Smooth muscle cell (in vitro differentiated cells): ENCODE results near the gene CD99. TPM values are rescaled to one million over a fixed set of nuclear protein-coding genes. Genes with fewer than 3 reads are reported as not detected.
"Not testable (repeated sequence)": the region's sequence is repeated elsewhere in the genome, so short reads cannot be mapped to it uniquely, and the experiment has no call there.

Source experiments
- DNase-seq: peaks from one replicate; lab custom pipeline; 2025; ENCODE audit not compliant: unreplicated experiment; lab: John Stamatoyannopoulos, UW
- H2AFZ ChIP-seq: fragments of 200-600 bp; sonication (generic); 2 replicates; pipeline ENCODE4 v1.6.0; 2016; ENCODE audit warnings: antibody characterized with exemption, low read depth, mild to moderate bottlenecking
- H3F3A ChIP-seq: fragments of 200-600 bp; sonication (generic); 2 replicates; pipeline ENCODE4 v1.6.0; 2017; ENCODE audit warnings: antibody characterized with exemption, low read depth
- H3K27ac ChIP-seq: fragments of 200-600 bp; sonication (generic); 2 replicates; pipeline ENCODE4 v1.5.1; 2016; ENCODE audit warnings: low read depth, mild to moderate bottlenecking
- H3K27me3 ChIP-seq: fragments of 200-600 bp; sonication (generic); 2 replicates; pipeline ENCODE4 v1.6.1; 2016; ENCODE audit warnings: low read depth, mild to moderate bottlenecking
- H3K36me3 ChIP-seq: fragments of 200-600 bp; sonication (generic); 2 replicates; pipeline ENCODE4 v1.5.1; 2016; ENCODE audit warnings: low read depth
- H3K4me1 ChIP-seq: fragments of 200-600 bp; sonication (generic); 2 replicates; pipeline ENCODE4 v1.5.1; 2016; ENCODE audit warnings: low read depth
- H3K4me2 ChIP-seq: fragments of 200-600 bp; sonication (generic); 2 replicates; pipeline ENCODE4 v1.6.0; 2016; ENCODE audit warnings: mild to moderate bottlenecking
- H3K4me3 ChIP-seq: fragments of 200-600 bp; sonication (generic); 2 replicates; pipeline ENCODE4 v1.5.1; 2016; ENCODE audit warnings: mild to moderate bottlenecking
- H3K79me2 ChIP-seq: fragments of 200-600 bp; sonication (generic); 2 replicates; pipeline ENCODE4 v1.6.0; 2016; ENCODE audit warnings: low read depth, mild to moderate bottlenecking
- H3K9ac ChIP-seq: fragments of 200-600 bp; sonication (generic); 2 replicates; pipeline ENCODE4 v1.6.0; 2016; ENCODE audit warnings: low read depth
- H3K9me3 ChIP-seq: fragments of 200-600 bp; sonication (generic); replicated peaks from 2 replicates; pipeline ENCODE4 v1.5.1; 2016; ENCODE audit warnings: low read depth
- H4K20me1 ChIP-seq: fragments of 200-600 bp; sonication (generic); 2 replicates; pipeline ENCODE4 v1.6.0; 2016; ENCODE audit warnings: low read depth
- WGBS: methylation state at CpG from one replicate; pipeline ENCODE4 v1.1.7; 2016; ENCODE audit warnings: low lambda C conversion rate; 5-methylcytosine and 5-hydroxymethylcytosine counted together
- polyA plus RNA-seq: library from polyadenylated mRNA; unstranded; fragments of >200 nt; fragmentation: Nextera tagmentation; extraction: Ambion mirVana; gene quantifications from 2 replicates; pipeline ENCODE4 v1.2.1, GENCODE V29; 2016
- total RNA-seq: library from RNA; depleted of rRNA; stranded (reverse); fragments of >200 nt; gene quantifications from 2 replicates; pipeline ENCODE4 v1.2.3, GENCODE V29; 2014
- TF ChIP-seq, protein P1 (sequence below): fragments of 200-600 bp; sonication (generic); IDR thresholded peaks from 2 replicates; pipeline ENCODE4 v1.5.1; 2017; ENCODE audit warnings: borderline replicate concordance, mild to moderate bottlenecking, antibody characterized with exemption; ENCODE audit not compliant: insufficient read depth, poor library complexity, severe bottlenecking

Gene CD99
- total and polyA plus RNA-seq, 2 experiments from 2014 or later = 647 to 1,373 TPM

DNA sequence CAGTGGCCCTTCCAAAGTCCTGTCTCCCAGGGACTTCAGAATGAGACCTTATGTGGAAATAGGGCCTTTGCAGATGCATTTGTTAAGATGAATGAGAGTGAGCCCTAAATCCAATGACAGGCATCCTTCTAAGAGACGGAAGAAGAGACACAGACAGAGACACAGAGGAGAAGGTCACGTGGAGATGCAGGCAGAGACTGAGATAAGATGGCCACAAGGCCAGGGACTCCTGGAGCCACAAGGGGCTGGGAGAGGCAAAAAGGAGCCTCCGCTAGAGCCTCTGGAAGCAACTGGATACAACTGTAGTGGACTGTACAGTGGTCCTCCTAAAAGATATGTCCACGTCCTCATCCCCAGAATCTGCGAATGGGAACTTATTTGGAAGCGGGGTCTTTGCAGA is 19.0 kb upstream of the CD99 start:
- WGBS = 95% methylated on average over 6 of the region's 6 CpGs
- no peak overlapping the region for H3K9ac ChIP-seq

DNA sequence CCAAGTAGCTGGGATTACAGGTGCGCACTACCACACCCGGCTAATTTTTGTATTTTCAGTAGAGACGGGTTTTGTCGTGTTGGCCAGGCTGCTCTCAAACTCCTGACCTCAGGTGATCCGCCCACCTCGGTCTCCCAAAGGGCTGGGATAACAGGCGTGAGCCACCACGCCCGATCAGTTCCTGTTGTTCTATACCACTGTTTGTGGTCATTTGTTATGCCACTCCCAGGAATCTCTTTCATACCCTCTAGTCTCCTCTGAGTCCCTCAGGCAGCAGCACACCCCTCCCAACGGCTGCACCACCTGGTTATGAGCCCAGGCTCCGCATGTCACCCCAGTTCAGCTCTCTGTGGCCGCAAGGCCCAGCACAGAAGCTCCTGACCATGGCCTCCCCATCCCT is 17.5 kb upstream of the CD99 start:
- TF ChIP-seq, protein P1, sequence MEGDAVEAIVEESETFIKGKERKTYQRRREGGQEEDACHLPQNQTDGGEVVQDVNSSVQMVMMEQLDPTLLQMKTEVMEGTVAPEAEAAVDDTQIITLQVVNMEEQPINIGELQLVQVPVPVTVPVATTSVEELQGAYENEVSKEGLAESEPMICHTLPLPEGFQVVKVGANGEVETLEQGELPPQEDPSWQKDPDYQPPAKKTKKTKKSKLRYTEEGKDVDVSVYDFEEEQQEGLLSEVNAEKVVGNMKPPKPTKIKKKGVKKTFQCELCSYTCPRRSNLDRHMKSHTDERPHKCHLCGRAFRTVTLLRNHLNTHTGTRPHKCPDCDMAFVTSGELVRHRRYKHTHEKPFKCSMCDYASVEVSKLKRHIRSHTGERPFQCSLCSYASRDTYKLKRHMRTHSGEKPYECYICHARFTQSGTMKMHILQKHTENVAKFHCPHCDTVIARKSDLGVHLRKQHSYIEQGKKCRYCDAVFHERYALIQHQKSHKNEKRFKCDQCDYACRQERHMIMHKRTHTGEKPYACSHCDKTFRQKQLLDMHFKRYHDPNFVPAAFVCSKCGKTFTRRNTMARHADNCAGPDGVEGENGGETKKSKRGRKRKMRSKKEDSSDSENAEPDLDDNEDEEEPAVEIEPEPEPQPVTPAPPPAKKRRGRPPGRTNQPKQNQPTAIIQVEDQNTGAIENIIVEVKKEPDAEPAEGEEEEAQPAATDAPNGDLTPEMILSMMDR = no peak
- H4K20me1 ChIP-seq = no peaks in the 10 kb centered on the region
- 92% methylated on average over 12 of the region's 12 CpGs for WGBS
- no peaks in the 10 kb centered on the region for H3K36me3 ChIP-seq
- H2AFZ ChIP-seq = no peak overlapping the region
- H3K79me2 ChIP-seq = no peaks in the 10 kb centered on the region
- no peak overlapping the region for H3K4me3 ChIP-seq
- DNase-seq = no peak
- no peak overlapping the region for H3K4me2 ChIP-seq
- H3F3A ChIP-seq = peaks cover 7% of the 10 kb centered on the region
- H3K9me3 ChIP-seq = no peaks in the 10 kb centered on the region
- no peaks in the 10 kb centered on the region for H3K27me3 ChIP-seq
- H3K27ac ChIP-seq = no peak overlapping the region
- H3K9ac ChIP-seq = no peak overlapping the region
- no peaks in the 10 kb centered on the region for H3K4me1 ChIP-seq

More for the DNA sequence above, 19.0 kb upstream of the CD99 start:
- Histone ChIP-seq H3K79me2 (no peaks in the 10 kb centered on the region), H3K27ac (no peak overlapping the region), H2AFZ (no peak overlapping the region), H3K27me3 (no peaks in the 10 kb centered on the region), H3F3A (no peaks in the 10 kb centered on the region), H3K36me3 (no peaks in the 10 kb centered on the region), H3K4me2 (no peak overlapping the region), H3K4me3 (no peak overlapping the region), H3K9me3 (no peaks in the 10 kb centered on the region), H4K20me1 (no peaks in the 10 kb centered on the region), H3K4me1 (no peaks in the 10 kb centered on the region)
- TF ChIP-seq, protein P1 = no peak
- DNase-seq = no peak

DNA sequence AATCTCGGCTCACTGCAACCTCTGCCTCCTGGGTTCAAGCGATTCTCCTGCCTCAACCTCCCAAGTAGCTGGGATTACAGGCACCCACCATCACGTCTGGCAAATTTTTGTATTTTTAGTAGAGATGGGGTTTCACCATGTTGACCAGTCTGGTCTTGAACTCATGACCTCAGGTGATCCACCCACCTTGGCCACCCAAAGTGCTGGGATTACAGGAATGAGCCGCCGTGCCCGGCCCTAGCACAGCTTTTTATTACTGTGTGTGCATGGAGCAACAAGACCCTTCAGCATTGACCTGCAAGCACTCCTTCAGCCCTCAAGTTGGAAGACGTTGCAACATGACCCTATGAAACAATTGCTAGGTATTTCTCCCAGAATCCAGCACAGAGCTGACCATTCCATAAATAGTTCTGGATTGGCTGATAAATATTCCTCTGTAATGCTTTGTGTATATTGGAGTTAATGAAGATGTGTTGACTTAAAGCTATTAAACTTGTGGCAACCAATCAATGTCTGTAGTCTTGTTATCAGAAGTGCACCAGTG is 15.4 kb upstream of the CD99 start:
- not testable (repeated sequence) for DNase-seq, H3K79me2 ChIP-seq, H3K27me3 ChIP-seq, H3K9me3 ChIP-seq, H3K36me3 ChIP-seq, H3K4me1 ChIP-seq, H3K9ac ChIP-seq, H4K20me1 ChIP-seq, H3K27ac ChIP-seq, H3K4me2 ChIP-seq, H3K4me3 ChIP-seq, H2AFZ ChIP-seq
- H3F3A ChIP-seq = peaks cover 20% of the 10 kb centered on the region
- 97% methylated on average over 6 of the region's 7 CpGs for WGBS

DNA sequence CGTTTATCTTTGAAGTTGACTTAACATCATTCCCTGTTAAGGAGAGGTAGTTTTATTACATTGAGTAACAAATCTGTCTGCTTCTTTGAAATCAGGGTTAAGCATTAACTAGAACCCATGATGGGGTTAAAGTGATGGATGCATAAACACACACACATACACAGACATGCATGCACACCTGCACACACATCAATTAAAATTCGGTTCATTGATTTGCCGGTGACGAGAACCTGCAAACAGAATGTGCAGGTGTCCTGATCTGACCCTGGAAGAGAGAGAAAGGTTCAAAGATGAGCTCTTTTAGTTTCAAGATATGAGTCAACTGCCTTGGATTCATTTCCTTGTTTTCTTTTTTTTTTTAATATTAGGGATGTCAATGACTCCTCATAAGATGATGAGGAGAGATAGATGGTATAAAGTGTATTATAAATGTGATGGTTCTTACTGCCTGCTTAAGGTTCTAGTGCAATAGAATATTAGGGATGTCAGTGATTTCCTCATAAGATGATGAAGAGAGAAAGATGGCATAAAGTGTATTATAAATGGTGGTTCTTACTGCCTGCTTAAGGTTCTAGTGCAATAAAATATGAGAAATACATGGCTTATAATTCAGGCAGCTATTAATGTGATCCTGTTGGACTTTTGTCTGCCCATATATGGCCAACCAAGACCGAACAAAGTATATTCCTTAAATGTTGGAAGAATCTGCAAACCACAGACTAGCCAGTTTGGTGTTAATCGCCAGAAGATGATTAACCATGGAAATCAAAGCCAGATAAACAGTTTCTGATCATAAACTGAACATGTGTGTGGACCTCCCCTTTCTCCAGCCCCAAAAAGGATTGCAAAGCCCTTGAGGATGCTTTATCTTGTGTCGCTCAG is 14.1 kb upstream of the CD99 start:
- peak overlapping the region; percentile 54 for H3K9ac ChIP-seq
- WGBS = 80% methylated on average over 7 of the region's 7 CpGs
- H2AFZ ChIP-seq = no peak overlapping the region
- peaks cover 20% of the 10 kb centered on the region for H3F3A ChIP-seq
- H3K27ac ChIP-seq = peak overlapping the region; percentile 79
- H3K4me1 ChIP-seq = peaks cover 7% of the 10 kb centered on the region
- H3K4me2 ChIP-seq = peak overlapping the region; percentile 70
- H3K4me3 ChIP-seq = no peak overlapping the region
- DNase-seq = no peak
- H3K27me3 ChIP-seq = no peaks in the 10 kb centered on the region
- TF ChIP-seq, protein P1 = no peak
- H3K79me2 ChIP-seq = no peaks in the 10 kb centered on the region
- H3K9me3 ChIP-seq = no peaks in the 10 kb centered on the region
- no peaks in the 10 kb centered on the region for H4K20me1 ChIP-seq
- H3K36me3 ChIP-seq = no peaks in the 10 kb centered on the region
